HL-60 (cell line): ENCODE measurements around the gene RASSF1.

Source experiments
- CTCF ChIP-seq: IDR thresholded peaks from one replicate; pipeline ENCODE4 v1.5.1; 2011; ENCODE audit warnings: low read length, control low read depth, inconsistent platforms; ENCODE audit not compliant: insufficient read depth
- GABPA ChIP-seq: IDR thresholded peaks from 2 replicates; pipeline ENCODE4 v1.6.1; 2012; ENCODE audit warnings: low read depth
- POLR2AphosphoS5 ChIP-seq: IDR thresholded peaks from 2 replicates; pipeline ENCODE4 v1.6.1; 2012; ENCODE audit warnings: low read depth
- REST ChIP-seq: IDR thresholded peaks from 2 replicates; pipeline ENCODE4 v1.6.1; 2012; ENCODE audit warnings: low read depth; ENCODE audit not compliant: insufficient replicate concordance
- SPI1 ChIP-seq: IDR thresholded peaks from 2 replicates; pipeline ENCODE4 v1.6.1; 2012; ENCODE audit warnings: low read depth, mild to moderate bottlenecking, borderline replicate concordance

GRCh38 chr3:50330330-50330729 lies 10.3 kb downstream of the RASSF1 start:
- TF ChIP-seq CTCF, result no peak
- no peak for TF ChIP-seq POLR2AphosphoS5
- TF ChIP-seq GABPA, result no peak
- no peak for TF ChIP-seq SPI1
- TF ChIP-seq REST, result no peak
